ENCODE measurements around the gene CGGBP1.
"Not testable (repeated sequence)": the region's sequence is repeated elsewhere in the genome, so short reads cannot be mapped to it uniquely, and the experiment has no call there.

CGGBP1 gene

DNA sequence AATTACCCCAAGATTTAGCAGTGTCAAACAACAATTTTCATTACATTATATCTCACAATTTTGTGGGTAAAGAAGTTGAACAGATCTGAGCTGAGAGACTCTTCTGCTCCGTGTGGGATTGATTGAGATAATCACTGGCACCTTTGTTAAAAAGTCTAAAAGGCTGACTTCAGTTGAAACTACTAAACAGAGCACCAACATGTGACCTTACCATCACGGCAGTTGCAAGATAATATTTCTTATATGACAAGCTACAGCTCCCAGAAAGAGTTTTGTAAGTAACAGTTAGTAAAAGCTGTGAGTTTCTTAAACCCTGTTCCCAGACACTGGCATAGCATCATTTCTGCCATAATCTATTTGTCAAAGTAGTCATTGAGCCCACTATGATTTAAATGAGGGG is 25.0 kb downstream of the CGGBP1 start:
- no peak for DNase-seq

DNA sequence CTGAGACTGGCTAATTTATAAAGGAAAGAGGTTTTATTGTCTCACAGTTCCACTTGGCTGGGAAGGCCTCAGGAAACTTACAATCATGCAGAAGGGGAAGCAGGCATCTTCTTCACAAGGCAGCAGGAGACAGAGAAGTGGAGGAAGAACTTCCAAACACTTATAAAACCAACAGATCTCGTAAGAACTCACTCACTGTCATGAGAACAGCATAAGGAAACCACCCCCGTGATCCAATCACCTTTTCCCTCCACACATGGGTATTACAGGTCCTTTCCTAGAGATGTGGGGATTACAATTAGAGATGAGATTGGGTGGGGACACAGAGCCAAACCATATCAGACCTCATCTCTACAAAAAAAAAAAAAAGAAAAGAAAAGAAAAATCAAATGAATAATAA is 25.7 kb downstream of the CGGBP1 start:
- no peak for DNase-seq

DNA sequence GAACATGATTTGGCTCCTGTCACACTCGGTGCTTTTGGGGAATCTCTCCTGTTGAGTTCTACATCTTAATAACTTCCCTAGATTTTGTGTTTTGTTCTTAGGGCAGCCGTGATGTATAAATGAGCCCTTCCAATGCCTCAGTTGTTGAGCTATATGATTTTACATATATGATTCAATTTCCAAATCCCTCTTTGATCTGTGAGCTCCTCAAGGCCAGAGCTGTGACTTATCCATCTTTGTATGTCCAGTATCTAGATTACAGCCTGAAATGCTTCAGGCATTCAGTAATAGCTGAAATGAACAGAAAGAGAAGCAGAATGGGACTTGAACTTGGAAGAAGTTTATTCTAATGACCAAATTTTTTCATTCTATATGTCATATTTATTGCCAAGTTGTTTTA is 26.6 kb downstream of the CGGBP1 start:
- no peak for DNase-seq

DNA sequence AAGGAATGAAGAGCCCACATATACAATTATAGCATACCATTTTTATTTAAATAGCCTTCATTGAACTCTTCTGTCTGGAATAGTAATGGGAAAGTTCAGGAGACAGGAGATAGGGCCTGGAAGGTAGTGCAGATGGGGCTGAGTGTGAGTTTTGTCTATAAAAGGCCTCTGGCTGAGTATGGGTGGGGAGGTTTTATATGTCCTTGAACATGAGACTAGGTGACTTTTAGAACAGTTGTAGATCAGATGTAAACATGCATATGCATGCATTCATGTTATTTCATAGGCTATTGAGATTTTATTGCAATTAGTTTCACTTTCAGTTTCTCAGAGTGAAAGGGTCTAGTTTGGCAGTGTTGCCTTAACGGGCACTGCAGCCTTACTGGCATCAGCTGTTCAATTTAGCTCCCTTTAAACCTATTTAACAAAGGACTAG is 27.1 kb downstream of the CGGBP1 start:
- DNase-seq = no peak

DNA sequence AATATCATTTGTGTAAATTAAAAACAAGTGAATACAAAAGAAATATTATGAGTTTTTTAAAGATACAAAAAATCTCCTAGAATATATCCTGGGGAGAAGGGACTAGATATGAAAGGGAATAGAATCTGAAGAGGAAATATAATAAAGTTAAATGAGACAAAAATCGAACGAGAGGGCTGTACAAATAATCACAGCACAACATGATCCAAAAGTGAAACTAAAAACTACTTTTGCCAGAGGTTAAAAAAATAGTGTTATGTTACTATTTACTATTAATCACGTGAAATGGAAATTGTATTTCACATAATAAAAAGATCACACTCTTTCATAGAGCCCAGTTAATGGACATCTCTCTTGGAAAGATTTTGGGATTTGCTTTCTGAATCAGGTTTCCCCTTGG is 28.6 kb downstream of the CGGBP1 start:
- DNase-seq = no peak

DNA sequence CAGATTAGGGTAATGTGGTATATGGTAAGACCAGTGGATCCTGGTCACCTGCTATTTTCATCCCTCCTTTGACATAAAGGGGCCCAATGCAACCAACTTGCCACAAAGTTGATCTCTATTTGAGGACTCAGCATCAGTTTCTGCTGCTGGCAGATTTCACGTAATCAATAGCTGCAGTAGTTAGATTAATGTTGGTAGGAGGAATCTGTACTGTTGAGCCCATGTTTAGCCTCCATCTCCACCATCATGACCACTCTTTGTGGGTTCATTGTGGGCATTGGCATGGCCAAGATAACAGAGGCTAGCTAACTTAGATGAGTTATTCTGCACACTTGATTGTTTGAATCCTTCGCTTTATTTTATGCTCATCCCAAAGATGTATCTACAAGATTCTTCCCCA is 29.9 kb downstream of the CGGBP1 start:
- DNase-seq = no peak

DNA sequence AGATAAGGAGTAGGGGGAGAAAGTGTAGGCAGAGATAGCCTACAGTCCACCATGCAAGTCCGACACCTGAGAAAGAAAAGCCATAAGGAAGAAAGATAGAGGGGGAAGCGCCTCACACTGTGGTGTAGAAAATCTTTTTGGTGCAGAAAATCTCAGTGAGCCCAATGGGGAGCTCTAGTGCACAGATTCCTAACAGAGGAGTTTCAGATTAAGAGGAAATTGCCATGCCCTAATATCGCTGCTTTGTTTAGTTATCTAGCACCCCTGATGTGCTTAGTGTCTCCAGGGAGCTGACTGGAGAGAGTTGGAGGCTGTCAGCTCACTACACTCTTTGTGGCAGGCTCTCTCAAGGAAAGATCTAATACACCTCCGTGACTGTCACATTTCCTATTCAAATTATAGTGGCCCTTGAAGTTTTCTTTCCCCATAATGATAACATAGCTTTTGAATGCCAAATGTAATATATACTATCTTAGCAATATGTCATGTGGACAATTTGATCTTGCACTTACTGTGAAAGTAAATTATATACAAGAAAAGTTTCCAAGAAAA is 33.7 kb downstream of the CGGBP1 start:
- DNase-seq = no peak

DNA sequence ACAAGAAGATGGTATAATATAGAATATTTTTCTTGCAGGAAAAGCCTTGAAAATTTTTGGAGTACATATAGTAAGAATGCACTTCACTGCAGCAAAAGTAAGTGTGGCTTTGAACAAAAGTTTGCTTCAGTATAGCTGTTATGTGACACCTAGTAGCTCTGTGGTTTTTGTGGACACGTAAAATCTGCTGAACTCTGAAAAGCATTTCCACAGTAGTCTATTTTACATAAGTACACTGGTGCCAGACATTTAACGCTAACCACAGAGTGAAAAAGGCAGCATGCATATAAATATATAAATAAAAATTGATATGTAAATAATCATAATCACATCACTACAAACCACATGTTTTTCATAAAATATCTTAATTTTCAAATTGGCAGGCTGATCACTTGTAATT is 39.8 kb downstream of the CGGBP1 start:
- no peak for DNase-seq

DNA sequence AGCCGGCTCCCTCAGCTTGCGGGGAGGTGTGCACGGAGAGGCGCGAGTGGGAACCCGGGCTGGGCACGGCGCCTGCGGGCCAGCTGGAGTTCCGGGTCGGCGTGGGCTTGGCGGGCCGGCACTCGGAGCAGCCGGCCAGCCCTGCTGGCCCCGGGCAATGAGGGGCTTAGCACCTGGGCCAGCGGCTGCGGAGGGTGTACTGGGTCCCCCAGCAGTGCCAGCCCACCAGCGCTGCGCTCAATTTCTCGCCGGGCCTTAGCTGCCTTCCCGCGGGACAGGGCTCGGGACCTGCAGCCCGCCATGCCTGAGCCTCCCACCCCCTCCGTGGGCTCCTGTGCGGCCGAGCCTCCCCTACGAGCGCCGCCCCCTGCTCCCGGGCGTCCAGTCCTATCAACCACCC is 43.1 kb downstream of the CGGBP1 start:
- DNase-seq = not testable (repeated sequence)

DNA sequence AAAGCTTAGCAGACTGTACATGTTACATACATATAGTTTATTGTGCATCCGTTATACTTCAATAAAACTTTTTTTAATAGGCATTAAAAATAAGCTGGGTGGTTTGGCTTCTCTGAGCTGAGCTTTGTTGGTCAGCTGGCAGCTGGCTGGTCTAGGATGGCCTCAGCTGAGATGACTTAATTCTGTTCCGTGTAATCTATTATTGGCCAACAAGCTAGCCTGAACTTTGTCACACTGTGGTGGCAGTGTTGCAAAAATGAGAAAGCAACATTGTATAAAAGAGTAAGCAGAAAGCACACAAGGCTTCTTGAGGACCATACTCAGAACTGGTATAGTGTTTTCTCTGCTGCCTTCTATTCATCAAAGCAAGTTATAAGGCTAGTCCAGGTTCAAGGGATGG is 45.2 kb downstream of the CGGBP1 start:
- DNase-seq = no peak

DNA sequence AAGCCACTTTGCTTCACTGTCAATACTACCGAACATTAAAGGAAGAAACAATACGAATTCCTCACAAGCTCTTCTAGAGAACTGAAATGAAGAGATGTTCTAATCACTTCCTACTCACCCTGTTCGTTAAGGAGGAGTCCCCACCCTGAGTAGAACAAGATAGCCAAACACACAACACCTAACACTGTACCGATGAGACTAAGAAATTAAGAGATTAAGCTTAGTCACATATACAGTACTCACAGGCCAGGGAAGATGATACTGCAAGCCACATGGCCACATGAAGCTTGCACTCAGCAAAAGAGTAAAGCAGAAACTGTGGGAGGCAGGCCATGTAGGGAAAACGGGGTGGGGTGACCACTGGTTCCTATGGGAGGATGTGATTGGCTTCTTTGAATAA is 48.0 kb downstream of the CGGBP1 start:
- DNase-seq = no peak

DNA sequence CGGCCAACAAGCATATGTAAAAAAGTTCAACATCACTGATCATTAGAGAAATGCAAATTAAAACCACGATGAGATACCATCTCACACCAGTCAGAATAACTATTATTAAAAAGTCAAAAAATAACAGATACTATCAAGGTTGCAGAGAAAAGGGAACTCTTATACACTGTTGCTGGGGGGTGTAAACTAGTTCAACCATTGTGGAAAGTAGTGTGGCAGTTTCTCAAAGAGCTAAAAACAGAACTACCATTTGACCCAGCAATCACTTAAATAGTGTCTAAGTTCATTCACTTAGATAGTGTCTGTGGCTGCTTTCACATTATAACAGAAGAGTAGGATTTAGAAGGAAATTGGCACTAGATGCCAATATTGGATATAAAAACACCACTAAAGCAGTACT is 49.7 kb downstream of the CGGBP1 start:
- DNase-seq = no peak

DNA sequence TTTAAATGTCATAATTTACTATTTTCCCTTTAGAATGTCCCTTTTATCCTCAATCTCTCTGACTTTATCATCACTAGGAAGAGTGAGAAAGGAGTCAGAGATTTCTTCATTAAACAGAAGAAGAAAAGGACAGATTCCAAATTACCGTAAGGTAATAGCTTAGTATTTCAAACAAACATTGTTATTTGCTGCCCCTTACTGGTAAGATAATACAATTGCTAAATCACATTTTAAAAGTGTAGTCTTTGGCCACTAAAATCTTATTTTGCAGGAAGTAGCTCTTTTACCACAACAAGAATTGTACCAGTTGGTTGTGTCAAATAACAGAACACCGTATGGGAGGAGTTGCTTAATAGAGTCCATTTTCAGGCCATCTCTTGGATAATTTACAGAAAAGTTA is 53.7 kb downstream of the CGGBP1 start:
- no peak for DNase-seq

DNA sequence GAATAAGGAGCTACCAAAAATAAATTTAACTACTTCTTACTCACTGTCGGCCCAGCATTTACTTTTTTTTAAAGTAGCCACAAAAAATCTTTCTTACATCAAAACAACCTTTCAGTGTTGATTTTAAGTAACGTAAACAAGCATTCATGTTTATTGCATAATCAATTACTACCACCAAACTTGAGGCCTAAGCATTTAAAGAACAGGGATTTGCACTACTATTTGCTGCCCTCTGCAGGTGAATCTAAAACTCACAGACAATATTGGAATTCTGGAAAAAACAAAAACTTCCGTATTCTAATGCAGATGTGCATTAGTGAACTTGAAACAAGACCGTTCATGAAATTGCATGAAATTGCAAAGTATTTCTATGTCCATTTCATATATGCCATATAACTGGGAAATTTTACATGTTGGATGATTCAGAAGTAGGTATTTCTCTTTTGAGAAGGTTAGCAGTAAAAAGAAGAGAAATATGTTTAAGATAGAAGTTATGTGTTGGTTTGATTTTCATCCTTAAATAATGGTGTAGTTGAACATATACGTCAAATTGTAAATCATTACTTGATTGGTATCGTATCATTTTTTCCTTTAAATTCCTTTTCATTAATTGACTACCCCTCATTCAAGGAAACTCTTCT is 55.6 kb downstream of the CGGBP1 start:
- DNase-seq = no peak

DNA sequence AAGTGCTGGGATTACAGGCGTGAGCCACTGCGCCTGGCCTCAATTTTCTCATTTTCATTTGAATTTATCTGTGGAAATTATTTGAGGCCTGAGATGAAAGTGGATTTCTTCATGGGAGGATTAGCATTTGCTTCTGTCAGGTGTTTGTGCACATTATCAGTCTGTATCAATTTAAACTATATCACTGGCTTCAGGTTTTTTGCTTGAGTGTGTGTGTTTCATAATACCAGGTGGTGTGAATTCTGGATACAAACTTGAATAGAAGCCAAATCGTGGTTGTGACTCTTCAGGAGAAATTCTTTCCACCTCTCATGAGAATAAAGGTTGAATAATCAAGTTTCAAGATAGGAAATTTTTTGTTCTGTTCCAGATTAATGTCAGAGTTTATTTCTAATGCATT is 56.4 kb downstream of the CGGBP1 start:
- DNase-seq = no peak

Measured in T1000 (cell line).